ENCODE measurements around the gene CXCL16.
"Not testable (repeated sequence)": the region's sequence is repeated elsewhere in the genome, so short reads cannot be mapped to it uniquely, and the experiment has no call there.

CXCL16 gene

DNA sequence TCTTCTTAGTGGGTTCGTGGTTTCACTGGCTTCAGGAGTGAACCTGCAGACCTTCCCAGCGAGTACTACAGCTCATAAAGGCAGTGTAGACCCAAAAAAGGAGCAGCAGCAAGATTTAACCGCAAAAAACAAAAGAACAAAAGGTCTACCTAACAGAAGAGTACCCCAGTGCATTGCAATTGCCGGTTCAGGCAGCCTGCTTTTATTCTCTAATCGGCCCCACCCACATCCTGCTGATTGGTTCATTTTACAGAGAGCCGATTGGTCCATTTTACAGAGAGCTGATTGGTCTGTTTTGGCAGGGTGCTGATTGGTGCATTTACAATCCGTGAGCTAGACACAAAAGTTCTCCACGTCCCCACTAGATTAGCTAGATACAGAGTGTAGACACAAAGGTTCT, 31.3 kb downstream of the CXCL16 start:
- Histone ChIP-seq H2AFZ (ENCODE audit: insufficient read depth, low read length, poor library complexity) (no peak overlapping the region), H2AK5ac (ENCODE audit: low read length) (no peak overlapping the region), H3K23ac (ENCODE audit: low read length) (no peak overlapping the region), H3K4ac (ENCODE audit: low read depth, low read length) (no peak overlapping the region), H3K4me1 (ENCODE audit: control insufficient read depth in 1 of 2, insufficient read depth in 2 of 2, low read length in 2 of 2) (peaks cover 5 to 16% of the 10 kb centered on the region in 2 experiments), H3K18ac (ENCODE audit: low read length) (no peak overlapping the region), H2BK120ac (ENCODE audit: insufficient read depth, low read length, poor library complexity) (no peak overlapping the region), H3K4me2 (ENCODE audit: low read length) (no peak overlapping the region), H2BK5ac (ENCODE audit: low read depth, low read length, poor library complexity) (no peak overlapping the region), H4K91ac (ENCODE audit: low read depth, low read length) (no peak overlapping the region), H3K27me3 (ENCODE audit: insufficient read depth, low read length) (no peaks in the 10 kb centered on the region), H3K14ac (ENCODE audit: low read length) (no peak overlapping the region), H3K4me3 (ENCODE audit: low read depth, low read length) (no peak overlapping the region), H4K12ac (ENCODE audit: low read depth, low read length) (no peak overlapping the region), H3K9me3 (ENCODE audit: insufficient read depth, low read depth, low read length) (peaks cover 2% of the 10 kb centered on the region), H2BK12ac (ENCODE audit: low read length) (no peak overlapping the region), H3K9ac (ENCODE audit: low read length) (no peak overlapping the region), H4K8ac (ENCODE audit: low read depth, low read length) (no peak overlapping the region), H3K79me1 (ENCODE audit: low read length) (peaks cover 8% of the 10 kb centered on the region), H3K36me3 (ENCODE audit: control insufficient read depth in 1 of 2, insufficient read depth in 2 of 2, low read length in 2 of 2) (no peaks in the 10 kb centered on the region), H3K79me2 (ENCODE audit: control insufficient read depth, insufficient read depth, low read length, poor library complexity) (peaks cover 4% of the 10 kb centered on the region), H3K27ac (ENCODE audit: low read depth, low read length) (no peak overlapping the region)
- DNase-seq: peak in 1 of 2 donors; percentile 36
- no CpG with 5 or more reads among the region's 8 CpGs for WGBS (ENCODE audit: extremely low coverage, insufficient coverage, insufficient read length)

DNA sequence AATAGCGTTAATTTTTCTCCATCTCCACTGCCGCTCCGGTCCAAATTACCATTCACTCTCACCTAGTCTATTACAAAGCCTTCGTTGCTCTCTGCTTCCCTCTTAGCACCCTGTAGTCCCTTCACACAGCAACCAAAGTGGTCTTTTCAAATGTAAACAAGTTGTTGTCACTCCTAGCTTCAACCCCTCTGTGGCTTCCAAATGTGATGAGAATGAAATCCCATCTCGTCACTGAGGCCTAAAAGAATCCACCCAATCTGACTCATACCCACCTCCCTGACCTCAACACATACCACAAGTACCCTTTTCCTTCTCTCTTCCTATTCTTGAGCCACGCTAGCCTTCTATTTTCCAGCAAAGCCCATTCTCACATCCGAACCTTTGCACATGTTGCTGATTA, 33.6 kb downstream of the CXCL16 start:
- H2AK5ac ChIP-seq (ENCODE audit: low read length): no peak overlapping the region
- no peak overlapping the region for H2BK12ac ChIP-seq (ENCODE audit: low read length)
- H3K79me1 ChIP-seq (ENCODE audit: low read length): peaks cover 8% of the 10 kb centered on the region
- H3K36me3 ChIP-seq (ENCODE audit: control insufficient read depth in 1 of 2, insufficient read depth in 2 of 2, low read length in 2 of 2): no peaks in the 10 kb centered on the region
- H3K14ac ChIP-seq (ENCODE audit: low read length): no peak overlapping the region
- H3K4me3 ChIP-seq (ENCODE audit: low read depth, low read length): no peak overlapping the region
- H2BK5ac ChIP-seq (ENCODE audit: low read depth, low read length, poor library complexity): no peak overlapping the region
- no peak overlapping the region for H4K12ac ChIP-seq (ENCODE audit: low read depth, low read length)
- no peak overlapping the region for H2BK120ac ChIP-seq (ENCODE audit: insufficient read depth, low read length, poor library complexity)
- no peak overlapping the region for H3K18ac ChIP-seq (ENCODE audit: low read length)
- H3K23ac ChIP-seq (ENCODE audit: low read length): no peak overlapping the region
- no peak overlapping the region for H3K27ac ChIP-seq (ENCODE audit: low read depth, low read length)
- WGBS (ENCODE audit: extremely low coverage, insufficient coverage, insufficient read length): no CpG with 5 or more reads among the region's 7 CpGs
- H3K27me3 ChIP-seq (ENCODE audit: insufficient read depth, low read length): no peaks in the 10 kb centered on the region
- H2AFZ ChIP-seq (ENCODE audit: insufficient read depth, low read length, poor library complexity): no peak overlapping the region
- H3K9ac ChIP-seq (ENCODE audit: low read length): no peak overlapping the region
- H3K4ac ChIP-seq (ENCODE audit: low read depth, low read length): no peak overlapping the region
- H4K91ac ChIP-seq (ENCODE audit: low read depth, low read length): no peak overlapping the region
- H3K79me2 ChIP-seq (ENCODE audit: control insufficient read depth, insufficient read depth, low read length, poor library complexity): peaks cover 6% of the 10 kb centered on the region
- H3K4me1 ChIP-seq (ENCODE audit: control insufficient read depth in 1 of 2, insufficient read depth in 2 of 2, low read length in 2 of 2): peaks cover 9 to 18% of the 10 kb centered on the region in 2 experiments
- H3K4me2 ChIP-seq (ENCODE audit: low read length): no peak overlapping the region
- peaks cover 2% of the 10 kb centered on the region for H3K9me3 ChIP-seq (ENCODE audit: insufficient read depth, low read depth, low read length)
- H4K8ac ChIP-seq (ENCODE audit: low read depth, low read length): no peak overlapping the region
- peak in 1 of 2 donors; percentile 10 for DNase-seq

DNA sequence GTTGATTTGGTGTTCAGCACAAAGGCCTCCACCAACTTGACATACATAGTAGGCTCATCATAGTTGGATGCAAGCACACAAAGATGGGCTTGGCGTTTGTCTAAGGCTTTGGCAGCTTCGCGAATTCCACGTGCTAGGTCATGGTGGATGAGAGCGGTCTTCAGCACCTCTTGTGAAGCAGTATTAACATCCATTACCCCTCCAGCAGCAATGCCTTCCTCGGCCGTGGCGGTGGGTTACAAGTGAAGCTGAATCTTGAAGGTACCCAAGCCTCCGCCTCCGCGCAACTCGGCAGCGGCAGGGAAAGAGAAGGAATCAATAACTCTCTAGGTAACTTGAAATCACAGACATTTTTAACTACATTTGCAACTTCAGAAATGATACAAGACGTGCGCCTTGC, 34.7 kb downstream of the CXCL16 start:
- Histone ChIP-seq H2BK12ac (ENCODE audit: low read length) (peak overlapping the region; percentile 61), H2BK5ac (ENCODE audit: low read depth, low read length, poor library complexity) (no peak overlapping the region), H3K4ac (ENCODE audit: low read depth, low read length) (no peak overlapping the region), H3K4me2 (ENCODE audit: low read length) (no peak overlapping the region), H3K79me1 (ENCODE audit: low read length) (peaks cover 6% of the 10 kb centered on the region), H3K9me3 (ENCODE audit: insufficient read depth, low read depth, low read length) (peaks cover 2% of the 10 kb centered on the region), H3K27ac (ENCODE audit: low read depth, low read length) (no peak overlapping the region), H3K18ac (ENCODE audit: low read length) (no peak overlapping the region), H3K36me3 (ENCODE audit: control insufficient read depth in 1 of 2, insufficient read depth in 2 of 2, low read length in 2 of 2) (no peaks in the 10 kb centered on the region), H2AFZ (ENCODE audit: insufficient read depth, low read length, poor library complexity) (no peak overlapping the region), H4K8ac (ENCODE audit: low read depth, low read length) (no peak overlapping the region), H3K4me3 (ENCODE audit: low read depth, low read length) (no peak overlapping the region), H3K9ac (ENCODE audit: low read length) (no peak overlapping the region), H3K4me1 (ENCODE audit: control insufficient read depth in 1 of 2, insufficient read depth in 2 of 2, low read length in 2 of 2) (peaks cover 4 to 13% of the 10 kb centered on the region in 2 experiments), H4K91ac (ENCODE audit: low read depth, low read length) (no peak overlapping the region), H2BK120ac (ENCODE audit: insufficient read depth, low read length, poor library complexity) (no peak overlapping the region), H3K14ac (ENCODE audit: low read length) (no peak overlapping the region), H4K12ac (ENCODE audit: low read depth, low read length) (peak overlapping the region; percentile 16), H3K27me3 (ENCODE audit: insufficient read depth, low read length) (no peaks in the 10 kb centered on the region), H2AK5ac (ENCODE audit: low read length) (no peak overlapping the region), H3K79me2 (ENCODE audit: control insufficient read depth, insufficient read depth, low read length, poor library complexity) (peaks cover 6% of the 10 kb centered on the region), H3K23ac (ENCODE audit: low read length) (no peak overlapping the region)
- WGBS (ENCODE audit: extremely low coverage, insufficient coverage, insufficient read length): no CpG with 5 or more reads among the region's 15 CpGs
- DNase-seq: no peak

DNA sequence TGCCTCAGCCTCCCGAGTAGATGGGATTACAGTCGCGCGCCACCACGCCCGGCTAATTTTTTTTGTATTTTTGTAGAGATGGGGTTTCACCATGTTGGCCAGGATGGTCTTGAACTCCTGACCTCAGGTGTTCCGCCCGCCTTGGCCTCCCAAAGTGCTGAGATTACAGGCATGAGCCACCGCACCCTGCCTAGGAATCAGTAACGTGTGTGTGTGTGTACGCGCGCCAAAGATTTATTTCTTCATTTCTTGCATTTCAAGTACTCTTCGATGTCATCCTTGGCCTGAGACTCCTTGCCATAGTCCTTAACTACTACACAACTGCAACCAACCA, 35.2 kb downstream of the CXCL16 start:
- not testable (repeated sequence) for H4K12ac ChIP-seq (ENCODE audit: low read depth, low read length); H2BK12ac ChIP-seq (ENCODE audit: low read length); H3K36me3 ChIP-seq (ENCODE audit: control insufficient read depth in 1 of 2, insufficient read depth in 2 of 2, low read length in 2 of 2); H2BK120ac ChIP-seq (ENCODE audit: insufficient read depth, low read length, poor library complexity); DNase-seq; H3K79me2 ChIP-seq (ENCODE audit: control insufficient read depth, insufficient read depth, low read length, poor library complexity); H3K9ac ChIP-seq (ENCODE audit: low read length); H3K4ac ChIP-seq (ENCODE audit: low read depth, low read length); H4K91ac ChIP-seq (ENCODE audit: low read depth, low read length); H2AK5ac ChIP-seq (ENCODE audit: low read length); H3K9me3 ChIP-seq (ENCODE audit: insufficient read depth, low read depth, low read length); H3K23ac ChIP-seq (ENCODE audit: low read length); H3K27ac ChIP-seq (ENCODE audit: low read depth, low read length); H2BK5ac ChIP-seq (ENCODE audit: low read depth, low read length, poor library complexity); H3K79me1 ChIP-seq (ENCODE audit: low read length); H2AFZ ChIP-seq (ENCODE audit: insufficient read depth, low read length, poor library complexity); H3K27me3 ChIP-seq (ENCODE audit: insufficient read depth, low read length); H3K18ac ChIP-seq (ENCODE audit: low read length)
- WGBS (ENCODE audit: extremely low coverage, insufficient coverage, insufficient read length): no CpG with 5 or more reads among the region's 14 CpGs
- Histone ChIP-seq H3K14ac (ENCODE audit: low read length) (peak overlapping the region; percentile 36), H4K8ac (ENCODE audit: low read depth, low read length) (peak overlapping the region; percentile 94), H3K4me3 (ENCODE audit: low read depth, low read length) (peak overlapping the region; percentile 90), H3K4me2 (ENCODE audit: low read length) (peak overlapping the region; percentile 18), H3K4me1 (ENCODE audit: control insufficient read depth in 1 of 2, insufficient read depth in 2 of 2, low read length in 2 of 2) (peaks cover 4 to 11% of the 10 kb centered on the region in 2 experiments)

All from trophoblast cell (in vitro differentiated cells and primary cell).